Ascending aorta (tissue), 2 donors: Measurements from ENCODE around the gene ARHGAP23. TPM values are rescaled to one million over a fixed set of nuclear protein-coding genes. Genes with fewer than 3 reads are reported as not detected.

Experiments
- DNase-seq, 2 donors: peaks; one replicate each; pipeline ENCODE4 v3.0.0-alpha.2; 2019; ENCODE audit warnings: low spot score in 2 of 2
- H3K27ac ChIP-seq, 2 donors: fragments of 200-600 bp; sonication (generic); one replicate each; pipeline ENCODE4 v1.5.1; 2016 to 2017; ENCODE audit warnings: mild to moderate bottlenecking in 1 of 2
- H3K27me3 ChIP-seq: fragments of 200-600 bp; sonication (generic); one replicate; pipeline ENCODE4 v1.5.1; 2017
- H3K36me3 ChIP-seq, 2 donors: fragments of 200-600 bp; sonication (generic); one replicate each; pipeline ENCODE4 v1.5.1; 2016
- H3K4me1 ChIP-seq, 2 donors: fragments of 200-600 bp; sonication (generic); one replicate each; pipeline ENCODE4 v1.5.1; 2016 to 2017; ENCODE audit warnings: mild to moderate bottlenecking in 1 of 2
- H3K4me3 ChIP-seq, 2 donors: fragments of 200-600 bp; sonication (generic); one replicate each; pipeline ENCODE4 v1.5.1; 2016 to 2017; ENCODE audit warnings: mild to moderate bottlenecking in 1 of 2
- H3K9me3 ChIP-seq, 2 donors: fragments of 200-600 bp; sonication (generic); one replicate each; pipeline ENCODE4 v1.5.1; 2016
- intact Hi-C: fragments of 100-400 bp; cut with DNase I; formaldehyde crosslinking; loops from one replicate; pipeline ENCODE4 v1.15.1; 2023
- total RNA-seq: library from RNA; depleted of rRNA; stranded (reverse); fragments of >200 nt; gene quantifications from one replicate; pipeline ENCODE4 v1.1.0, GENCODE V29; 2016
- TF ChIP-seq, protein P1 (sequence below), 3 experiments: fragments of 200-600 bp in 2 of 3; fragments of 450-650 bp in 1 of 3; sonication (generic) in 2 of 3; IDR thresholded peaks; one replicate each; pipeline ENCODE4 v1.5.1; 2016 to 2019; ENCODE audit warnings: antibody characterized with exemption in 3 of 3, mild to moderate bottlenecking in 1 of 3, moderate library complexity in 1 of 3

Gene ARHGAP23
- total RNA-seq, 1 donor from 2014 or later = 89.0 TPM

- Histone ChIP-seq H3K36me3 (peaks cover 30 to 36% of the 10 kb centered on the region in 2 donors), H3K4me1 (peaks cover 11 to 28% of the 10 kb centered on the region in 2 donors), H3K9me3 (no peaks in the 10 kb centered on the region), H3K27ac (no peak overlapping the region), H3K27me3 (no peaks in the 10 kb centered on the region), H3K4me3 (no peak overlapping the region)
- TF ChIP-seq, protein P1, sequence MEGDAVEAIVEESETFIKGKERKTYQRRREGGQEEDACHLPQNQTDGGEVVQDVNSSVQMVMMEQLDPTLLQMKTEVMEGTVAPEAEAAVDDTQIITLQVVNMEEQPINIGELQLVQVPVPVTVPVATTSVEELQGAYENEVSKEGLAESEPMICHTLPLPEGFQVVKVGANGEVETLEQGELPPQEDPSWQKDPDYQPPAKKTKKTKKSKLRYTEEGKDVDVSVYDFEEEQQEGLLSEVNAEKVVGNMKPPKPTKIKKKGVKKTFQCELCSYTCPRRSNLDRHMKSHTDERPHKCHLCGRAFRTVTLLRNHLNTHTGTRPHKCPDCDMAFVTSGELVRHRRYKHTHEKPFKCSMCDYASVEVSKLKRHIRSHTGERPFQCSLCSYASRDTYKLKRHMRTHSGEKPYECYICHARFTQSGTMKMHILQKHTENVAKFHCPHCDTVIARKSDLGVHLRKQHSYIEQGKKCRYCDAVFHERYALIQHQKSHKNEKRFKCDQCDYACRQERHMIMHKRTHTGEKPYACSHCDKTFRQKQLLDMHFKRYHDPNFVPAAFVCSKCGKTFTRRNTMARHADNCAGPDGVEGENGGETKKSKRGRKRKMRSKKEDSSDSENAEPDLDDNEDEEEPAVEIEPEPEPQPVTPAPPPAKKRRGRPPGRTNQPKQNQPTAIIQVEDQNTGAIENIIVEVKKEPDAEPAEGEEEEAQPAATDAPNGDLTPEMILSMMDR (IDR thresholded peaks at IDR 0.05) = no peak
- intact Hi-C loops = no loop called here
- DNase-seq = no peak
Observed at GRCh38 chr17:38457577-38458371, 29.5 kb downstream of the ARHGAP23 start.

DNA sequence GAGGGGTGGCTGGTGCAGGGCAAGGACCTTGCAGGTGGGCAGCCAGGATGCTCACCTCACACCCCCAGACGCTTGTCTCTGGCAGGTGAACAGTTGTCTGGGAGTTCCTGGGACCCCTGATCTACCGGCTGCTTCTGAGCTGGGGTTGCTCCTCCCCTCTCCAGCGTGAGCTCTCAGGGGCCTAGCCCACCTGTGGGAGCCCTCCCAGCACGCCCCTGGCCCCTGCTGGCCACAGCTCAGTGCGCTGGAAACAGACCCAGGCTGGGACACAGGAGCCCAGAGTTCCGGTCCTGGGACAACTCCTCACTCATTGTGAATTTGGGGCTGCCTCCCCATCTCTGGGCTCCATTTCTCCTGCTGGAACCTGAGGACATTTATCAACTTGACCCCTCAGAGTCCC is 30.3 kb downstream of the ARHGAP23 start:
- Histone ChIP-seq H3K9me3 (no peaks in the 10 kb centered on the region), H3K4me1 (peaks cover 16 to 29% of the 10 kb centered on the region in 2 donors), H3K27me3 (no peaks in the 10 kb centered on the region), H3K36me3 (peaks cover 30 to 36% of the 10 kb centered on the region in 2 donors), H3K4me3 (no peak overlapping the region), H3K27ac (no peak overlapping the region)
- intact Hi-C loops = no loop called here
- TF ChIP-seq, protein P1 (IDR thresholded peaks at IDR 0.05) = no peak
- no peak for DNase-seq

DNA sequence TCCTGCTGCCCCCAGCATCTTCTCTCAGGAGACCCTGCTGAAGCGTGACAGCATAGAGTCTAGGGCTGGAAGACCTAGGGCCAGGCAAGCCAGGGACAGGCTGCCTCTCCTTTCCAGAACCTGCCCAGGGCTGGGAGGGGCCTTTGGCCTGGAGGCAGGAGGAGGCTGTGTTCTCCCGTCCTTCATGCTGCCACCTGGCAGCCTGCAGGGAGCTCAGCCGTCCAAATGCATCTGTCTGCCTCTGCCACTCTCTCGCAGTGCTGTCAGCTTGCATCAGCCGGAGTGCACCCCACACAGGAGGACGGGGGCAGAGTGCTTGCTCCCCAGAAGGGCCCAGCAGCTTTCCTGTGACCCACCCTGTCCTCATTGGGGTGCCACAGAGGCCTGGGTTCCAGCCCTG is 31.3 kb downstream of the ARHGAP23 start:
- Histone ChIP-seq H3K4me1 (peaks cover 11 to 36% of the 10 kb centered on the region in 2 donors), H3K9me3 (no peaks in the 10 kb centered on the region), H3K4me3 (no peak overlapping the region), H3K27ac (no peak overlapping the region), H3K36me3 (peaks cover 30 to 36% of the 10 kb centered on the region in 2 donors), H3K27me3 (no peaks in the 10 kb centered on the region)
- no peak for DNase-seq
- TF ChIP-seq, protein P1 (IDR thresholded peaks at IDR 0.05) = no peak
- intact Hi-C loops = no loop called here

- H3K4me3 ChIP-seq = no peak overlapping the region
- peaks cover 8 to 30% of the 10 kb centered on the region in 2 donors for H3K4me1 ChIP-seq
- no peaks in the 10 kb centered on the region for H3K27me3 ChIP-seq
- intact Hi-C loops = no loop called here
- no peaks in the 10 kb centered on the region for H3K9me3 ChIP-seq
- peaks cover 30 to 36% of the 10 kb centered on the region in 2 donors for H3K36me3 ChIP-seq
- TF ChIP-seq, protein P1 (IDR thresholded peaks at IDR 0.05) = no peak
- no peak for DNase-seq
- no peak overlapping the region for H3K27ac ChIP-seq
Observed at GRCh38 chr17:38460082-38460715, 31.9 kb downstream of the ARHGAP23 start.

DNA sequence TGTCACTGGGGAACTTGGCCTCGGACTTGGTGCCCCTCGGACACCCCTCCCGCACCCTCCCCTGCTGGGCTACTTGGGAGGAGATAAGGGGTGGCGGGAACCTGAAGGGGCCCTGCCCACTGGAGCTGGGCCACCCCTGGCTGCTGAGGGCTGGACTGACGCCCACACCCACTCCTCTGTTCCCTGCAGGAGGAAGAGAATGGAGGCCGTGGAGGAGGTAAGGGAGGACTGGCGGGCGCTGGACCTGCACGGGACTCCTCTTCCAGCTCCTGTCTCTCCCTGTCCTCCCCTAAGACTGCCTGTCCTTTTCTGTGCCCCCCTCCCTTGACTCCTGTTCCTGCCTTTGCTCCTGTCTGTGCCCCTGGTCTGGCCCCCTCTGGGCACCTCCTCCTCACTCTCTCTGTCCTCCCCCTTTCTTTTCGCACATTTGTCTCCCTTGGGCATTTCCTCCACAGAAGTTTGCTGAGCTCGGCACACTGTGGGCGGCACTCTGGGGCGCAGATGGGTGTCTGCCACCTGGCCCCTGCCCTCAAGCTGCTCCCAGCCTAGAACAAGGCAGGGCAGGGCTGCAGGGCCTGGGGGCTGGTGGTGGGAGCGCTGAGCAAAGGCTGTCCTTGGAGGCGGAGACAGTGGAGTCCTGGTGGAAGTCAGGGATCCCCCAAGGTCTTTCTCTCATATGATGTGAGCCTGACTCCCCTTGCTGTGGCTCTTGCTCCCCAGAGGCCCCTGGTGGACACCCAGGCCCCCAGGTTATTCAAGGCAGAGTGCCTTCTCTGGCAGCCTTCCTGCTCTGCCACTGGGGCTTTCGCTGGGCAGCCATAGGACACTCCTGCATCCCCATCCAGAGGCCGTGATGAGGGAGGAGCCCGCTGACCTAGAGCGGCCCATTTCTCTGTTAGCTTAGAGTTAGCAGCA is 32.7 kb downstream of the ARHGAP23 start:
- Histone ChIP-seq H3K36me3 (peaks cover 30 to 37% of the 10 kb centered on the region in 2 donors), H3K27ac (no peak overlapping the region), H3K27me3 (no peaks in the 10 kb centered on the region), H3K4me3 (no peak overlapping the region), H3K4me1 (peaks cover 6 to 27% of the 10 kb centered on the region in 2 donors), H3K9me3 (no peaks in the 10 kb centered on the region)
- TF ChIP-seq, protein P1 (IDR thresholded peaks at IDR 0.05) = no peak
- no peak for DNase-seq
- intact Hi-C loops = no loop called here
